NB4 (cell line): ENCODE data around the gene MVD.
A peak's percentile ranks its signal among the peaks of the same experiment; 100 is the strongest.

ENCODE experiments used
- DNase-seq: peaks from one replicate; pipeline ENCODE4 v3.0.0; 2010; ENCODE audit warnings: low read depth
- H3K4me3 ChIP-seq: one replicate; pipeline ENCODE4 v1.5.1; 2011; ENCODE audit warnings: mild to moderate bottlenecking, low read depth, low read length, moderate library complexity
- MYC ChIP-seq: IDR thresholded peaks from 2 replicates; pipeline ENCODE4 v1.6.1; 2011; ENCODE audit warnings: low read depth, low read length
- POLR2A ChIP-seq: IDR thresholded peaks from 2 replicates; pipeline ENCODE4 v1.6.1; 2011; ENCODE audit warnings: mild to moderate bottlenecking; ENCODE audit not compliant: insufficient read length; ENCODE audit errors: extremely low read depth
- TF ChIP-seq, protein P1 (sequence below): IDR thresholded peaks from one replicate; pipeline ENCODE4 v1.5.1; 2012; ENCODE audit warnings: low read depth, low read length
- TF ChIP-seq, protein P2 (sequence below): IDR thresholded peaks from 2 replicates; pipeline ENCODE4 v1.6.1; 2011; ENCODE audit warnings: low read depth, low read length

The MVD gene

DNA sequence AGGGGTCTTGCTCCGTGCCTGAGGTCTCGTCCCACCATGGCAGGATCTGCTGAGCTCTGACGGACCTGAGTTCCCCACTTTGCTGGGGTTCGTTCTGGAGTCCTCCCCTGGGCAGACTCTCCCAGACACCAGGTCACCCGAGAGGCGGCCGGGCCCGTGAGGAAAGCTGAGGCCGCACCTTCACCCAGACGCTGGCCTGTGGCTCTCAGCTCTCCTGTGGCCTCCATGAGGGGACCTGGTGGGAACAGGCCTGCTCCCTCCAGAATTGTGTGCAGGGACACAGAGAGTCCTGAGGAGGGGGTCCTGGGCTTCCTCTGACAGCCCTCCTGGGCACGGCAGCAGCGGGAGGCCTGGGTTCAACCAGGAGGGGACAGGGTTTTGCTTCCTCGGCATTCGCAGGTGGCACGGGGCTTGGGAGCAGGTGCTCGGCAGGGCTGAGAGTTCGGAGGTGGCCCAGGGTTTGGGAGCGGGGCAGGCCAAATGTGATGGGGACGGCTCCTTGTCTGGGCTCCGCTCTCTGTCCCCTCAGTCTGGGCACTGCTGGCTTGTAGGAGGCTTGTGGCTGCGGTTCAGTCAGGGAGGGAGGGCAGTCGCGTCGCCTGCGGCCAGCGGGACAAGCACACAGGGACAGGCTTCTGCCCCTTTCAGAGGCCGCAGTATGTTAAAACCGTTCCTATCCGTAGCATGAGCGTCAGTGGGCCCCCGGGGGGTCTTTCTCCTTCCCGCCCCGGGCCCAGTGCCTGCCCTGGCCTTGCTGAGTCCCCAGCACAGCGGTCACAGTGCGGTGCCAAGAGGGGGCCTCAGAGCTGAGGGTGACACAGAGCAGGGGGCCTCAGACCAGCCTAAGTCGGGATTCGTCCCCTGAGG, 31.6 kb upstream of the MVD start:
- H3K4me3 ChIP-seq = no peak overlapping the region
- no peak for DNase-seq
- TF ChIP-seq, protein P1, sequence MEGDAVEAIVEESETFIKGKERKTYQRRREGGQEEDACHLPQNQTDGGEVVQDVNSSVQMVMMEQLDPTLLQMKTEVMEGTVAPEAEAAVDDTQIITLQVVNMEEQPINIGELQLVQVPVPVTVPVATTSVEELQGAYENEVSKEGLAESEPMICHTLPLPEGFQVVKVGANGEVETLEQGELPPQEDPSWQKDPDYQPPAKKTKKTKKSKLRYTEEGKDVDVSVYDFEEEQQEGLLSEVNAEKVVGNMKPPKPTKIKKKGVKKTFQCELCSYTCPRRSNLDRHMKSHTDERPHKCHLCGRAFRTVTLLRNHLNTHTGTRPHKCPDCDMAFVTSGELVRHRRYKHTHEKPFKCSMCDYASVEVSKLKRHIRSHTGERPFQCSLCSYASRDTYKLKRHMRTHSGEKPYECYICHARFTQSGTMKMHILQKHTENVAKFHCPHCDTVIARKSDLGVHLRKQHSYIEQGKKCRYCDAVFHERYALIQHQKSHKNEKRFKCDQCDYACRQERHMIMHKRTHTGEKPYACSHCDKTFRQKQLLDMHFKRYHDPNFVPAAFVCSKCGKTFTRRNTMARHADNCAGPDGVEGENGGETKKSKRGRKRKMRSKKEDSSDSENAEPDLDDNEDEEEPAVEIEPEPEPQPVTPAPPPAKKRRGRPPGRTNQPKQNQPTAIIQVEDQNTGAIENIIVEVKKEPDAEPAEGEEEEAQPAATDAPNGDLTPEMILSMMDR = no peak
- no peak for TF ChIP-seq POLR2A
- no peak for TF ChIP-seq MYC
- TF ChIP-seq, protein P2, sequence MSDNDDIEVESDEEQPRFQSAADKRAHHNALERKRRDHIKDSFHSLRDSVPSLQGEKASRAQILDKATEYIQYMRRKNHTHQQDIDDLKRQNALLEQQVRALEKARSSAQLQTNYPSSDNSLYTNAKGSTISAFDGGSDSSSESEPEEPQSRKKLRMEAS = no peak

DNA sequence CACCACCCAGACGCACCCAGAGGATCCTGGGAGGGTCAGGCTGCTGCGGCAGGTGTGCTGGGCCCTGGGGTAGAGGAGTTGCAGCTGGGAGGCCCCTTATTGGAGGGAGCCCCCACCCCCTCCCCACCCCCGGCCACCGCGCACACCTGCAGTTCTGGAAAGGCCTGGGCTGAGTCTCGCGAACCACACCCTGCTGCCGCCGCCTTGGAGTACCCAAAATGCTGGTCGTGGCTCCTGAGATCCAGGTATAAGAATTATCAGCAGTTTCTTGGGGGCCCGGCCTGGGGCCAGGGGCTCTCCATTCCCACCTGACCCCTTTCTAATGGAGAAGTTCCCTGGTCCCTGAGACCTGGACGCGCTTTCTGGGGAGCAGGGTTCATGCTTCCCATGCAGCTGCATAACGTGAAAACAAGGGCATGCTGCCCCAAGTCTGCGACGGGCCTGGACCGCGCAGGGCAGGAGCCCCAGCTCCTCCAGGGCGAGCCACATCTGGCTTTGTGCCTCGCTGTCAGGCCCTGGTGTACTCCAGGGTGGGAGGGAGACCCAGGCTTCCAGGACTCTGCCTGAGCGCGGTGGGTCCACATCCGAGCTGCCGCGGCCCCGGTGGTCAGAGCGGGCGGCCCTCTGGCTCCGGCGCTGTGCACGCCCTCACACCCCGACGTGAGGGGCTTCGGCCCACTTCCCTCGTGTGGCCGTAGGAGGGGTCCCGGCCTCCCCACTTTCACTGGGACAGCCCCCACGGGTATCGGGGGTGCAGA, 30.7 kb upstream of the MVD start:
- TF ChIP-seq, protein P2 = no peak
- TF ChIP-seq, protein P1 = no peak
- TF ChIP-seq MYC (no peak), POLR2A (no peak)
- DNase-seq = no peak
- no peak overlapping the region for H3K4me3 ChIP-seq

DNA sequence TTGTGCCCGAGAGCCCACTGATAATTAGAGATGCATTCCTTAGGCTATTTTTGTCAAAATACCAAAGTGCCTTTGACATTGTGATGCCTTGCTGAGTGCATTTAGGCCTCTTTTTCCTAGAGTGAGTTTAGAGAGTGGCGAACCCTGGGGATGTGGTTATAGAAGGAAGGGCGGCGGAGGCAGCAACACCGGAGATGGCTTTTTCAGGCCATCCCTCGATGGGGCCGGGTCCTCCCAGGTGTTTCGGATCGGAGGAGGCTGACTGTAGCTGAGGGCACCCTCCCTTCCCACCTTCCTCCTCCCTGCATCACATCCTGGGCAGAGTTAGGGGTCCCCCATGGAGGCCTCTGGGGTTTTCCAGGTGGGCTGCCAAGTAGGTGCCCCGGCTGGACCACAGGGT, 30.0 kb upstream of the MVD start:
- TF ChIP-seq POLR2A = no peak
- TF ChIP-seq MYC = no peak
- TF ChIP-seq, protein P1 = no peak
- TF ChIP-seq, protein P2 = no peak

DNA sequence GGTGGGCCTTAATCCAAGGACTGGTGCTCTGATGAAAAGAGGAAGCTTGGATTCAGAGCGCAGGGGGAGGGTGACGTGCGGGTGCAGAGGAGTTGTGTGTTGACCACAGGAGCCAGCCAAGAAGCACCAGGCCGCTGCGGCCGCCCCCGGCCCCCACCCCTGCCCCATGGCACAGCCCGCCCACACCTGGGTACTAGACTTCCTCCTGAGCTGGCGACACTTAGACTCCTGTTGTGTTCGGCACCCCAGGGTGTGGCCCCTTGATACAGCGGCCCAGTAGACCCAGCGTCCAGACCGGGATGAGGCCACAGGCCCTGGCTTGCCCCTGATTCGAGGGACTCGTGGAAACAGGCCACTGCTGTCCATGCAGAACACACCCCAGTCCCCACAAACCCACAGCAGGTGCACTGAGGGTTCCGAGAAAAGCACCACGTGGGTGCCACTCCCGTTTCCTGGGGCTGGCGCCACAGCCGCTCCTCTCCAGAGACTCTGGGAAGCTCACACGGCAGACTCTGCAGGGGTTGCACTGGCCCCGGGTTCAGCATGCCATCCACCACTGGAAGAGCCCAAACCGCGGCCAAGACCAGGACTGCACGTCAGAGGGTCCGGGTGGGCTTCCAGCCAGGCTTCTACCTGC, 29.2 kb upstream of the MVD start:
- TF ChIP-seq POLR2A (no peak), MYC (peak; percentile 71; the same call in 1 of the 2 replicates)
- TF ChIP-seq, protein P2 = peak; percentile 88
- TF ChIP-seq, protein P1 = no peak
- DNase-seq = peak; percentile 98
- no peak overlapping the region for H3K4me3 ChIP-seq

More for the DNA sequence above, 30.0 kb upstream of the MVD start:
- no peak for DNase-seq
- no peak overlapping the region for H3K4me3 ChIP-seq

DNA sequence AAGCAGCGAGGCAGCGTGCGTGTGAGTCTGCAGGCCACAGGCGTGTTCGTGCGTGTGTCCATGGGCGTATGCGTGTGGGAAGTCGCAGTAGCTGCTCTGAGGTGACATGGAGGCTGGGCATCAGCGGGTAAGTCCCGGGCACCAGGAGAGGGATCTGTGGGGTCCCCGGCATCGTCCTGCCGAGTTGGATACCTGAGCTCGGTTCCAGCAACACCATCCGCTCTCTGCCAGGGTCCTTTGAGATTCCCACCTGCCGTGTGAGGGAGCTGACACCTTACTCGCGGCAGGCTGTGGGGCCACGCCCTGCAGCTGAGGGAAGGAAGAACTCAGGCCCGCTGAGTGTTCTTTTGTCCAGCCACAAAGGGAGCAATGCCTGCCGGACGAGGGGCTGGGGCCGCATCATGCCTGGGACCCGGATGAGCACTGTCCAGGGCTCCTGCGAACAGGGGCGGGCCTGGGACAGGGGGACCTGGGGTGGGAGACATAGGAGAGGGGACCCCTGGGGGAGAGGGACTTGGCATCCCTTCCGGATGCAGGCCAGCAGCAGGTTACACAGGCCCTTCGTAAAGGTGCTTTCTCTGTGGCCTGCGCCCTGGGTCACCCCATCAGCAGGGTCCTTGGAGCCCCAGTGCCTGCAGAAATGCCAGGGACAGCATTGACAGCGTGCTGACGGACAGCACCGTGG, 28.4 kb upstream of the MVD start:
- TF ChIP-seq, protein P1 = no peak
- TF ChIP-seq MYC (no peak), POLR2A (no peak)
- TF ChIP-seq, protein P2 = no peak
- H3K4me3 ChIP-seq = no peak overlapping the region
- DNase-seq = no peak
